Suppressor macrophage (primary cell): Measurements from ENCODE around the gene ANKH.

Source experiments
- DNase-seq, 4 experiments: peaks; one replicate each; pipeline ENCODE4 v3.0.0-alpha.2; 2020 to 2022

ANKH gene

DNA sequence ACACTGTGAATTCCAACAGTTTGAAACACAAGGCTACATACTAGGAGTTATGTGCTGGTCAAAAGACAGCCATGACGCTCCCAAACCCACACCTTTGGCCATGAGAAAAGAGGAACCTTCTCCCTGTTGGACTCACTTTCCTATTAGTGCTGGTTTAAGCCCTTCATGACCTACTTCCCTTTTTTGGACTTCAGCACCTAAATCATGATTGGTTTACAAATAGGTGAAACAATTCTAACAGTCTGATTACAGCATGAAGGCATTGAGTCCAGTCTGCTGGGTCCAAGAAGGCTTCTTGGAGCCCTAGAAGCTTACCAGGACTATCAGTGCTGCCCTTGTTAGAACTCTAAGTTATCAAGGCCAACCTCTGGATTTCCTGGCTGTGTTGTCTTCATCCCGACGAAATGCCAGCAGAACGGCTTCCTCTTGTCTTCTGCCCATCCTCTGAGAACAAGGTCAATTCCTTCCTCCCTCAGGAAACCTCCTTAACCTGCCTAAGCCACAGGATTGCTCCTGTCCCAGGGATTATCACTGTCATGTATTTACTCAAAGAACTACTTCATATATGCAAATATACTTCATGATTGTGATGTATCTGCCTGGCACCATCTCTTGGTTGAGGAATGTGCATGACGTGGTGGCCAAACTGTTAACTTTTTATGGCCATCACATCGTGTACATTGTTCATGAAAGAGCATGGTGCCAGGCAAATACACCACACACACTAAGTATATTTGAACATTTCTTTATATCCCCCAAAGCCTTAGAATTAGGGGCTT, 83.6 kb downstream of the ANKH start:
- peak in 2 of 4 experiments; percentile 34 to 50 for DNase-seq

GRCh38 chr5:14783691-14784090, 87.9 kb downstream of the ANKH start:
- DNase-seq = no peak

- DNase-seq = no peak
These were observed 89.0 kb downstream of the ANKH start for GRCh38 chr5:14782591-14782990.

- no peak for DNase-seq
These were observed 90.5 kb downstream of the ANKH start for GRCh38 chr5:14781106-14781505.

DNA sequence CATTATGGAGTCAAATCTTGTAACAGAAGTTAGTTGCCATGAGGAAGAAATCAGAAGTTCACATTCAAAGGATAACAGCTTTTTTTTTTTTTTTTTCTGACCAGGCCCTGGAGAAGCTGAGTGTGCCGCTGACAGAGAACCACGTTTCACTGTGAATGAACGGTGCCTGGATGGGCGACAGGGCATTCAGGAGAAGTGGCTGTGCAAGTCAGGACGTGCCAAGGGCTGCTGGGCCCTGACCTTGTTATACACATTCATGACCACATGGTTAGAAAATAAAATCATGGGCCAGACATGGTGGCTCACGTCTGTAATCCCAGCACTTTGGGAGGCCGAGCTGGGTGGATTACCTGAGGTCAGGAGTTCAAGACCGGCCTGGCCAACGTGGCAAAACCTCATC, 91.6 kb downstream of the ANKH start:
- DNase-seq = no peak

- DNase-seq = no peak
These were observed 92.8 kb downstream of the ANKH start for GRCh38 chr5:14778792-14779070.

DNA sequence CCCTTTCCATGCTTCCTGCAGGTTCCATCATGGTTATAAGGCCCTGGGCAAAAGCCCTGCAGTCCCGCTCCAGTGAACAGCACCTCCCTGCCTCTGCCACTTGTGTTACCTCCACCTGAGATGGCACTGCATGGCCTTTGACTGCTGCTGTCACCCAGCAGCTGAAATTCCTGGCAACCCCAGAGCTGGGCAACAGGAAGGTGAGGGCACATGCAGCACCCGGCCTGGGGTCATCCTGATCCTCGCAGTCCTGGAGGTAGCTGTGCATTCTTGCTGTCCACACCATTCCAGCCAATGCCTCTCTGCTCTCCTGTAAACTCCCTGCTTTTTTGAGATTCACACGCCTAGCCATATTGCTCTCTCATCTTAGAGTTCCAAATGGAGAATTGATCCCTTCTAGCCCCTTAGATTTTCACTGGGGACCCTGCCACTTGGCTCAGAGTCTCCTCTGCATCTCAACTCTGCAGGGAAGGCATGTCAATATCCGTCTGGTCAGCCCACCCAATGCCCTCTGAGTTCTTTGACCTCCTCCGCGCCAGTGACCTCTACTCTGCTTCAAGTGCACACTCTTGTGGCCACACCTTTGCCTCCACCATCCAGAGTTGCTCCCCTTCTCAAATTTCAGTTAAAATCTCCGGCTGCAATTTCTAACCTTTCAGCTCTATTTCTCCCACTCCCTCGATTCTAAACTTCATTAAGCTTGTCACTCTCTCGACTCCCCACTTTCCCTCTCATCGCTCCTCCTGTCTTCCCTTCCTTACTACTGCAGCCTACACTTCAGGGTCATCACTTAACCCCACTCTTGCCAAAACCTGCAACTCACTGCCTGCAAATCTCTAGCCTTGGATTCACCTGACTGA, 93.4 kb downstream of the ANKH start:
- no peak for DNase-seq

- no peak for DNase-seq
These were observed 94.4 kb downstream of the ANKH start for GRCh38 chr5:14777187-14777586.

- no peak for DNase-seq
These were observed 95.0 kb downstream of the ANKH start for GRCh38 chr5:14776602-14777001.

DNA sequence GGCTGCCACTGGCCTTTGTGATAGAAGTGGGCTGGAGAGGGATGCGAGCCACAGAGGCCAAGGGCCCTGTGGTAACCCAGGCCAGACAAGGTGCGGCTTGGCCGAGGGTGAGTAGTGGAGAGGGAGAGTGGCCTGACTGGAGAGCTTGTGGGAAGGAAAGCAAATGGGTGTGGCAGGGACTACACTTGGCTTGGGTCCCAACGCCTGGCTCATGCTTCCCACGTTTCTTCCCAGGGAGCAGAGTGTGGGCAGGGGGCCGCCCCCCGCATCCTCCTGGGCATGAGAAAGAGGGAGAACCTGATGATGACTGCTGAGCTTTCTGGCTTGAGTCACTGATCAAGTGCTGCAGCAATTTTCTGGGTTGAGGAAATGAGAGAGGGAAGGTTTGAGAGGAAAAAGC, 95.7 kb downstream of the ANKH start:
- DNase-seq = peak; percentile 39 to 70 (median 60)

GRCh38 chr5:14773588-14773987, 98.0 kb downstream of the ANKH start:
- no peak for DNase-seq

DNA sequence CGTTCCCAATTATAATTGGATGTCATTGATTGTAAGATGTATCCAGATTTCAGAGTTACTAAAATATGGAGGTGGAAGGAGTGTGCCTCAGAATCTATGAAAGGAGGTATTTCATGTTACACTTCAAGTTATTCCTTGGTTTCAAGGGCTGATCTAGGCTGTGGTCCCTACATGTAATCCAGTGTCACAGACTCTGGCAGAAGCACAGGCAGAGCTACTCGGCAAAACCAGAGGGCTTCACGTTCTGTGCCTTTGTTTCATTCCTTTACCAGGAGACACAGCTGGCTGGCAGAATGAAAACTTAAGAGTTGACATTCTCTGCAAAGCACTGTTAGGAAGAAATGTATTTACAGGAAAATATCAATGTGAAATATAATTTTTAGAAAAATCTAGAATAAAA, 99.6 kb downstream of the ANKH start:
- no peak for DNase-seq

- no peak for DNase-seq
These were observed 100.4 kb downstream of the ANKH start for GRCh38 chr5:14771189-14771588.

GRCh38 chr5:14768508-14769365, 102.8 kb downstream of the ANKH start:
- no peak for DNase-seq

DNA sequence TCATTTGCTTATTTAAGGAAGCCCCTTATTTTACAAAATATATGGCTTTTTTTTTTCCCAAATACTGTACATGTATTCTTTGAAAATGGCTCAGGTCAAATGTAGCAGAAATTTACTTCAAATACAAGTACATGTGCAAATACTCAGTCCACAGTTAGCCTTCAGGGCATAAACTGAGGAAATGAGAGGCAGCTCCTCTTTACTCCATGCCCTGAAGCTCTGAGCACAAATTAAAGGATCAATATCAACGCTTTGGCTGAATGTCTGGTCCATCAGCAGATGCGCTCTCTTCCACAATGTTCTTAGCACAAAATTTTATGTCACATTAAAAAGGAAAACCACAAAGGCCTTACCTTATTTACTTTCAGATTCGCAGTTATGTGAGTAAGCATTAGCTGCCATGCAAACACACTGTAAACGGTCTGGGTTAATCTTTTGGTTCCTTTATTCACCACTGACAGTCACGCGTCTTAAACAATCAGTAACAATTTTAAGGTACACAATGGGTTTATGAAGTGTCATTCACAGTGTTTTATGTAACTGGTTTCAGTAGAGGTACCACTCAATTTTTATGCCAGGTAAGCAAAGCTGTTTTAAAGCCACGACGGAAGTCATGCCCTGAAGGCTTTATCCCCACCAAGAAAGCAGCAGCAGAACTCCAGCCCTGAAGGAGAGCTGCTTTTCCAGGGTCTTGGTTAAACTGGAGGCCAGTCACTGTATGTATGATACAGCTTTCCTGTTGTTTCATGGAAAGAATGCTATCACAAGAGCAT, 103.7 kb downstream of the ANKH start:
- DNase-seq = no peak

DNA sequence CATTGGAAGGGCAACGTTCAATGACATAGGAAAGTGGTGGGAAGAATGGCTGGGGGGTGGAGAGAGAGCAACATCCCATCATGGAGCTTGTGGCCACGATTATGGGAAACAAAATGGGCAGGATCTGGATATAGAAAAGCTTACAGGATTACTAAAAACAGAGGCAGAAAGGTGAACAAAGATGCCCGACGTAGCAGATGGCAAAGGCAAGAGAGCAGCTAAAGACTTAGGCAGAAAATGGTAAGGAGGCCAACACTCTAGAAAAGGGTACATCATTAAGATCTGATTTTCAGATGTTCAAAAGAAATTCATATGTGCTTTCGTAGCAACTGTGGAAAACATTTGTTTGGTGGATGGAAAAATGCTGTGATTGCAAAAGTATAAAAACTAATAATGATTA, 104.5 kb downstream of the ANKH start:
- no peak for DNase-seq

DNA sequence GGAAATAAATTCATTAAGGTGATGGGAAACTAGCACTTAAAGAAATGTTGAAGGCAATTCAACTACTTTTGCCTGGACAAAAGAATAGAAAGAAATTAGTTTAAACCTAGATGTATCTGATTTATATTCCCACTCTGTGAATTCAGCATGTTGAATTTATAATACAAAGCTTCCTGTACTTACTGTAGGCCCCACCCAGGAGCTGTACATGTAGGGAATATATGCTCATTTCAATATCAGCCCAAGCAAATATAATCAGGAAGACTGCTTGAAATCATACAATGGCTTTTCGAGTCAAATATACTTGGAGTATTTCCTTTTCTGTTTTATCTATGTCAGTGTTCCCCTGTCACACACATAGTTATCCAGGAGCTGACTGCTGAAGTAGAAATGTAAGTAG, 105.0 kb downstream of the ANKH start:
- DNase-seq = no peak

GRCh38 chr5:14765587-14765986, 106.0 kb downstream of the ANKH start:
- no peak for DNase-seq

DNA sequence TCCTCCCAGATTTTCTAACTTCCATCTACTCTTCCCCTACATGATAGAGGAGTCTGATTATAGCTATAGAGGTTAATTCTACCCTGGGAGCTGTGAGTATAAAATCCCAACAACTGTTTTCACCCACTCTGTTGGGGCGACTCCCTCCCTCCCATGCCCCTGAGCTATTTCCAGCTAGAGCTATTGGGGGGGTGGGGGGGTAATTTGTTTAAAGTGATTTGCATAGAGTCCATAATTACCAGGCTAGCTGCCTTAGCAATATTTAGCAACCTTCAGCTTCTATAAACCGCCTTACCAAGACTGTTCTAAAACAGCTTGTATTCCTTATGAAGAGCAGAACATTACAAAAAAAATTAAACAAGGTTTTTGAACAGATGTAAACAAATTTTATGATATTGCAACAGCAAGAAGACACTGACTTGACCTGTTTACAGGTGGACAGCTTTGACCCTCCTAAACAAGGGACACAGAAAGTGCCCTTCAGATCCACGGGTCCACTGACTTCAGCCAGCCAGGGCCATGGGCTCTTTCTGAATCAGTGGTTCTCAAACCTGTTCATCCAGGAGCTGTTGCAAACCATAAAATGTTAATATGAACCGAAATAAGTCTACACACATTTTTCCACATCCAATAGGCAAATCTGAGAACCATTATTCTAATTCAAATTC, 108.9 kb downstream of the ANKH start:
- no peak for DNase-seq

GRCh38 chr5:14760548-14761002, 111.0 kb downstream of the ANKH start:
- DNase-seq = peak in 1 of 4 experiments; percentile 24

- no peak for DNase-seq
These were observed 111.6 kb downstream of the ANKH start for GRCh38 chr5:14759744-14760547.
